SIG-M5 treated with dmso at 0.1 percent for 504 hours (cell line): ENCODE results near the gene KNDC1.
"Not testable (repeated sequence)": the region's sequence is repeated elsewhere in the genome, so short reads cannot be mapped to it uniquely, and the experiment has no call there.

Experiments
- DNase-seq: peaks from one replicate; lab custom pipeline; 2025; ENCODE audit not compliant: unreplicated experiment; lab: John Stamatoyannopoulos, UW

KNDC1 gene

DNA sequence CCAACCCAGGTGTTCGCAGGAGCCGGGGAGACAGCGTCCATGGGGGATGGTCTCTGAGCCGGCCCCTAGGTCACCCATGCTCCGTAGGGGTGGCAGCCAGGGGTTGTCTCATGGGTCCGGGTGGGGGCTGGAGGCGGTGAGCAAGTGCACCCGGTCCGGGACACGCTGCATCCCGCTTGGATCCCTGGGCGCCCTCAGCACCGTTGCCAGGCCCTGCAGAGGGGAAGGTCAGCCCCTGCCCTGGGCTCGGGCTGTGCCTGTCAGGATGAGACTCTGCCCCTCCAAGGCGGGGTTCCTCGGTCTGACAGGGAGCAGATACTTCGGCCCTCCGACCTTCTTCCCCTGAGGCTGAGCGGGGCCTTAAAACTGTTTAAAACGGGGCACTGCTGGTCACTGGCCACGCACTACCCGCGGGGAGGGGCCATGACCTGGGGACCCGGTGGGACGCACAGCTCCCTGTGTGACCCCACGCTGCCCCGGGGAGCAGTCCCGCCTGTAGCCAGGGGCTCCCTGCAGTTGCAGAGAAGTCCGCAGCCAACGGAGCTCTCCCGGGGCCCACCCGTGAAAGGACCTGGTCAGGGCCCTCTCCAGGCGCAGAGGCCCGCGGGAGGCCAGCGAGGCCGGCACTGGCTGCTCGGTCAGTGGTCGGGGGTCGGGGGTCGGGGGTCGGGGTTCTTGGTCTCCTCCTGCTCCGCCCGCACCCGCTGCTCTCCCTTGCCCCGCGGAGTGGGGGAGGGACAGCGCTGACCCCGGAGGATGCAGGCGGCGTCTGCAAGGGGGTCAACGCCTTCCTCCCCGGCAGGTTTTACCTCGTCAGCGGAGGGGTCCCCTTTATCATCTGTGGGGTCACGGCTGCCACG lies 33.4 kb upstream of the KNDC1 start:
- DNase-seq, result no peak

DNA sequence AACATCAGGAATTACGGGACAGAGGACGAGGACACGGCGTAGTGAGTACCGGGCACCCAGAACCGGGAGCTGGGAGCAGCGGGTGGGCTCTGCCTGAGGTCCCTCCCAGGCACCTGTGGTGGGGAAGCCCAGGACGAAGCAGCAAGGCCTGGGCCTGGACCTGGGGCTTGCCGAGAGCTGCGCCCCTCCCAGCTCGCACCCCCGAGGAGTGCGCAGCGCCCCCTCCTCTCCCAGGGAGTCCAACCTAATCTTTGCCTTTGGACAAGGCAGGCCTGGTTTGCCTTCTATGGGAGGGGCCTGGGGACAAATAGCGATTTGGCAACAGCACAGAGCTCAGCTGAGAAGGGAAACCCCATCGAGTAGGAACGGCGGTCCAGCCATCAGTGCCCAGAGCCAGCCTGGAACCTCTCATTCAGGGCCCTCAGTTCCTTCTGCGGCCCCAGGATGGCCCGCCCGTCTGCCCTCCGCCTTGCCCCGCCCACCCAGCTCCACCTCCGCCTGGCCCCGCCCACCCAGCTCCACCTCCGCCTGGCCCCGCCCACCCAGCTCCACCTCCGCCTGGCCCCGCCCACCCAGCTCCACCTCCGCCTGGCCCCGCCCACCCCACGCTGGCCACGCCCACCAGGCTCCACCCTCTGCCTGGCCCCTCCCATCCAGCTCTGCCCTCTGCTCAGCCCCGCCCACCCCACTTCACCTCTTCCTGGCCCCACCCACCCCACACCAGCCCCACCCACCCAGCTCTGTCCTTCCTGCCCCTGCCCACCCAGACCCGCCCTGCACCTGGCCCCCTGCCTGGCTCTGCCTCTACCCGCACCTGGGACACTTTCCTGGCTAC lies 32.5 kb upstream of the KNDC1 start:
- DNase-seq, result no peak

DNA sequence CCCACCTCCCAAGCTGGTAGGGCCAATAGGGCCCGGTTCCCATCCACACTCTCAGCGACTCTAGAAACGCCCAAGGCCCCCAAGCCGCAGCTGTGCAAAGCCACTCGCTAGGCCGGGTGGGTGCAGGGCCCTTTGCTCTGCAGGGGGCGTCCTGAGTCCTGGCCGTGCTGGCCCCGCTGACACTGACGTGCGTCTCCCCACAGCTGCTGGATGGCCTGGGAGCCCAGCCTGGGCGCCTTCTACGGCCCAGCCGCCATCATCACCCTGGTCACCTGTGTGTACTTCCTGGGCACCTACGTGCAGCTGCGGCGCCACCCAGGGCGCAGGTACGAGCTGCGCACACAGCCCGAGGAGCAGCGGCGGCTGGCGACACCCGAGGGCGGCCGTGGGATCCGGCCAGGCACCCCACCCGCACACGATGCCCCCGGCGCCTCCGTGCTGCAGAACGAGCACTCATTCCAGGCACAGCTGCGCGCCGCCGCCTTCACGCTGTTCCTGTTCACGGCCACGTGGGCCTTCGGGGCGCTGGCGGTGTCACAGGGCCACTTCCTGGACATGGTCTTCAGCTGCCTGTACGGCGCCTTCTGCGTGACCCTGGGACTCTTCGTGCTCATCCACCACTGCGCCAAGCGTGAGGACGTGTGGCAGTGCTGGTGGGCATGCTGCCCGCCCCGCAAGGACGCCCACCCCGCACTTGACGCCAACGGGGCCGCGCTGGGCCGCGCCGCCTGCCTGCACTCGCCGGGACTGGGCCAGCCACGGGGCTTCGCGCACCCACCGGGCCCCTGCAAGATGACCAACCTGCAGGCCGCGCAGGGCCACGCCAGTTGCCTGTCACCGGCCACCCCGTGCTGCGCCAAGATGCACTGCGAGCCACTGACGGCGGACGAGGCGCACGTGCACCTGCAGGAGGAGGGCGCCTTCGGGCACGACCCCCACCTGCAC lies 31.6 kb upstream of the KNDC1 start:
- DNase-seq, result no peak

DNA sequence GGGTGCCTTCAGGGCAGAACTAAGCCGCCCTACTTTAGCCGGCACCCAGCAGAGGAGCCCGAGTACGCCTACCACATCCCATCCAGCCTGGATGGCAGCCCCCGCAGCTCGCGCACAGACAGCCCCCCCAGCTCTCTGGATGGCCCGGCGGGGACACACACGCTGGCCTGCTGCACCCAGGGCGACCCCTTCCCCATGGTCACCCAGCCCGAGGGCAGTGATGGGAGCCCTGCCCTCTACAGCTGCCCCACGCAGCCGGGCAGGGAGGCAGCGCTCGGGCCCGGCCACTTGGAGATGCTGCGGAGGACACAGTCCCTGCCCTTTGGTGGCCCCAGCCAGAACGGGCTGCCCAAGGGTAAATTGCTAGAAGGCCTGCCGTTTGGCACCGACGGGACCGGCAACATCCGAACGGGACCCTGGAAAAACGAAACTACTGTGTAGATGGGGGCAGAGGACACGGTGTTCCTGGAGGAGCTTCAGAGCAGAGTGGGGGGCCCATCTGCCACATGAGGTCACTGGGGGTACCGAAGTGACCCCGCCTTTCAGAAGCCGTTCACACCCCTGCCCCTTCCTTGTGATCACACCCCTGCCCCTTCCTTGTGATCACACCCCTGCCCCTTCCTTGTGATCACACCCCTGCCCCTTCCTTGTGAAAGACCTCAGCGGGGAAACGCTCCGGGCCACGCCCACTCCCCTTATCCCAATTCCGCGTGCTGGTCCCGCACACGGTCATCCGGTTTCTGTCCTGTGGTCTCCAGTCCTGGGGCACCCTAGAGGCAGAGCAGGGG lies 30.8 kb upstream of the KNDC1 start:
- no peak for DNase-seq

DNA sequence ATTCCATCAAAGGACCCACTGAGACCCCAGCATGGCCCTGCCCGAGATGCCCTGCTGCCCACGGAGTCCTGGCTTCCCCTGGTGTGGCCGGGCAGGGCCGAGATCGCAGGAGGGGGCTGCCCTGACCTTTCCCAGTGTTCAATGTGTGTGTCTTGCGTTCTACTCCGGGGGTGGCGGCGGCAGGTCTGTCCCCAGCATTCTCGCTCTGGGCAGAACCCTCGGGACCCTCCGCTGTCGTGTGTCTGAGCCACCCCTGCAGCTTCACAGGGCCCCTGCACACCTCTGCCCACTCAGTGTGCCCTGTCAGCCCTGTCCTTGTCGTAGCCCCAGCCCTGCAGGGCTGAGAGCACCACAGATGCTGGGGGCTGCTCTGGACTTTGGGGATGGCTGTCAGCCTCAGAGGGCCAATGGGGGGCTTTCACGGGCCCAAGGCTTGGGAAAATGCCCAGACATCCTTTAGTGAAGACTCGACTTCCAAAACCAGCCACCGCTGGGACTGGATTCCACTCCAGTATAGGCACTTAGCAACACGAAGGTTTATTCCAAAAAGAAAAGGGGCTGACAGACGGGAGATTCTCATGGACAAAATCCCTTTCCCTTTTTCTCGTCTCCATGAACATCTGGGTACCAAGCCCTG lies 30.0 kb upstream of the KNDC1 start:
- DNase-seq, result no peak

DNA sequence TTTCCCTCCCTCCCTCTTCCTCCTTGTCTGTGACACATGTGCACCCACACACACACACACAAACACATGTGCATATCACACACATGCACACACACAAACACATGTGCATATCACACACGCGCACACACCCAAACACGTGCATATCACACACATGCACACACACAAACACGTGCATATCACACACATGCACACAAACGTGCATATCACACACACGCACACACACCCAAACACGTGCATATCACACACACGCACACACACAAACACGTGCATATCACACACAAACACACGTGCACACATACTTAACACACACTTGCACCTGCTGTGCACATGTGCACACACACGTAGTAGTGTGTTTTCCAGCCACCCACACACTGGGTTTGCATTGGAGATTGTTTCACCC lies 29.4 kb upstream of the KNDC1 start:
- no peak for DNase-seq

DNA sequence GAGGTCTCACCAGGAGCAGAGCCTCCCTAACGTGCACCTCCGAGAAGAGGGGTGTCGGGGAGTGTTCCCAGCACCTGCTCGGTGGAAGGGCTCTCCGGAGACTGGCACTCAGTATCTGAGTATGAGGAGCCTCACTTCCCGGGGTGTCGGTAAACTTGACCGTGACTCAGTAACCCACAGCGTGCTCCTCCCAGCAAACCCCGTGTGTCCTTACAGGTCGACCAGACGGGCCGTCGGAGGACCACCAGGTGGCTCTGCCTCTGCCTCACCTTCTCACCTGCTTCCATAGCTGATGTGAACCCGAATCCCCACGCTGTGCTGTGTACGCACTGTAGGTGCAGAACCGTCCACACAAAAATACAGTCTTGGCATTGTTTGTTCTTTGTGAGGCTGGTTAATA lies 29.0 kb upstream of the KNDC1 start:
- no peak for DNase-seq

DNA sequence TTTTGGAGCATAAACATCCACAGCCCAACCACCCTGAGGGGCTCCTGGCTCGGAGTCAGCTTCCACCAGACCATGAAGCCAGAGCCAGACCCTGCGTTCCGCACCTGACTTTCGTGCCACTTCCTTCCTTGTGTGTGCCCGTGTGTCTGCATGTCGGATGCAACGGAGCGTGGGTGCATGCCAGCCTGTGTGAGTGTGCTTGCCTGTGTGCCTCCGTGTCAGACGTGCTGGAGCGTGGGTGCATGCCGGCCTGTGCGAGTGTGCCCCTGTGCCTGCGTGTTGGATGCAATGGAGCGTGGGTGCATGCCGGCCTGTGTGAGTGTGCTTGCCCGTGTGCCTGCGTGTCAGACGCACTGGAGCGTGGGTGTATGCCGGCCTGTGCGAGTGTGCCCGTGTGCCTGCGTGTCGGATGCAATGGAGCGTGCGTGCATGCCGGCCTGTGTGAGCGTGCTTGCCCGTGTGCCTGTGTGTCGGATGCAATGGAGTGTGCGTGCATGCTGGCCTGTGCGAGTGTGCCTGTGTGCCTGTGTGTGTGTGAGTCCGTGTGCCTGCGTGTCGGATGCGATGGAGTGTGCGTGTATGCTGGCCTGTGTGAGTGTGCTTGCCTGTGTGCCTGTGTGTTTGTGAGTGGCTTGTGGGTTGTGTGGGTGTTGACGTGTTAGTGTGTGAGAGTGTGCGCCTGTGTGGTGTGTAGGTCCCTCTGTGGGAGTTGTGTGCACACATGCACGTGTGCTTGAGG lies 28.1 kb upstream of the KNDC1 start:
- DNase-seq, result no peak

DNA sequence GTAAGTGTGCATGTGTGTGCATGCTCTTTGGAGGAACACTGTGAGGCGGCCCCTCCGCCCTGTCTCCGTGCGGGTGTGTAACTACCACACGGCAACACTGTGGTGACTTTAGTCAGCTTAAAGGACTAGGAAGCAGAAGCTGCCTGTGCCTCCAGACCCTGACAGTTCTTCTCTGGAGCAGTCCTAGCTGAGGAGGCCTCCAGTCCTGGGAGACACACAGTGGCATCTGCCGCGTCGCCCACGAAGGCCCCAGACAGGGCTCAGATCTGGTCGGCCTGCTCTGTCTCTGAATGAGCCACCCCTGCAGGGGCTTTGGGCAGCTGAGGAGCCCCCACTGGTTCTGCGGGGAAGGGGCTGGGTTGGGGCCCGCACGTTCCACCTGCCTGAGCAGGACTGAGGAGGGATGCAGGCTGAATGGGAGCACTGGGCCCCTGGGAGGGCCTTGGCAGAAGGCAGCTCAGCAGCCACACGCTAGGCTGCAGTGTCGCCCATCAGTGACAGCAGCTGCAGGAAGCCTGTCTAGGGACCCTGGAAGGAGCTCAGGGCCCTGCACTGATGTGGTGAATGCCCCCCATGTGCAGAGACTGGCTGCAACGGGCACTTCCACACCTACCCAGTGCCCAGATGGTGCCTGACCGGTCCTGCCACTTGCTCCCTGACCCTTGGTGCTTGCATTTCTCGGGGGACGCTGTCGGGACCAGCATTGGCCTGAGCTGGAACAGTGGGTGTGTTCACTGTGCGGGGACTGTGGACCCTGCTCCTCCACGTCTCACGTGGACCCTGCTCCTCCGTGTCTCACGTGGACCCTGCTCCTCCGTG lies 27.3 kb upstream of the KNDC1 start:
- no peak for DNase-seq

DNA sequence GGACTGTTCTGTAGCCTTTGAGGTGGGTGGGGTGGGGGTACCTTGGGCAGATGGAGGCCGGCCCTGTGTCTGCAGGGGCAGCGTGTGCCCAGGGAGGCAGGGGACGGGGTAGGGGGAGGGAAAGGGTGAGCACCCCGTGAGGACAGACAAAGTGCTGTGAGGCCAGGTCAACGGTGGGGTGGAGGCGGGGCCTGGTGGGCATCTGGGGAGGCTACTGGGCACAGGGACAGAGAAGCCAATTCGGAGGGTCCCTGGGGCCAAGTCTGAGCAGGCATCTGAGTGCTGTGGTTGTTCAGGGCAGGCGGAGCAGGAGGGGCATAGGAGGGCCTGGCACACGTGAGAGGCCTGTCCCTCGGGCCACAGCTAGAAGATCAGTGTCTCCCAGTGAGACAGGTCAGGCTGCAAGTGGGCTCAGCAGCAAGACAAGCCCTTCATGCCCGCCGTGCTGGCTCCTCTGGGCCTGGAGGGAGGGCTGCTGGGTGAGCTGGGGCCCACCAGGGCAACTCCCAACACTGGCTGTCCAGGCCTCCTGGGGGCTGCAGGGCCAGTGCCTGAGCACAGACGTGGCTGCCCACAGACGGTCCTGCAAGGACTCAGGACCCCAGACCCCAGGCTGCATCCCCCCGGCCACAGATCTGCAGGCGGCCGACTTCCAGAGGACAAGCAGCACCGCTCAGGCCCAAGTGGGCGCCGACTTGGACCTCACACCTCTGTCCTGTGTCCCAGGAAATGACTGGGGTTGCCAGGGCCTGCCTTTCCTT lies 26.4 kb upstream of the KNDC1 start:
- no peak for DNase-seq

DNA sequence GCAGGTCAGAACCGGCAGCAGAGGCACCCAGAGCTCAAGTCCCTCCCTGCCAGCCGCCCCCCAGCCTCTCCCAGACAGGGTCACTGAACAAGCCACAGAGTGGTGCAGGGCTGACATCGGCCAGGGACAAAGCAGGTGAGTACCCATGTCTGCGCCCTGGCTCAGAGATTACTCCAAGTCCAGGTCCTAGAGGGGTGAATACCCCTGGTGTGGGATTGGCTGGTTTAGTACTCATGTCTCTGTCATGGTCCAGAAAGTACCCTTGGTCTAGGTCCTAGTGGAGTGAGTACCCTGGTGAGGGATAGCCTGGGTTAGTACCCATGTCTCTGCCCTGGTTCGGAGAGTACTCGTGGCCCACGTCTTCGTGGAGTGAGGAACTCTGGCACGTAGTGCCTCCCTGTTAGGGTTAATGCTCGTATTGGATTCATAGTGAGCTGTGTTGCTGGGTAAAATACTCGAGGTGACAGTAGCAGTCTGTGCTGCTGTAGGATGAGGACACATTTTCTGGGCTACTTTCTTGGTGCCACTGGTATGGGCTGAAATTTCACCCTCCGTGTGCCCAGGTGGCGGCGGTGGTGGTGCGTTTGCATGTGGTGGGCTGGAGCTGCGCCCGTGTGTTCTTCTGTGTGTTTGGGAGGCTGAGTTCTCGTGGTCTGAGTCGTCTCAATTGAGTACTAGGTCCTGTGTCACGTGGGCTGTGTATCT lies 25.5 kb upstream of the KNDC1 start:
- DNase-seq, result no peak

DNA sequence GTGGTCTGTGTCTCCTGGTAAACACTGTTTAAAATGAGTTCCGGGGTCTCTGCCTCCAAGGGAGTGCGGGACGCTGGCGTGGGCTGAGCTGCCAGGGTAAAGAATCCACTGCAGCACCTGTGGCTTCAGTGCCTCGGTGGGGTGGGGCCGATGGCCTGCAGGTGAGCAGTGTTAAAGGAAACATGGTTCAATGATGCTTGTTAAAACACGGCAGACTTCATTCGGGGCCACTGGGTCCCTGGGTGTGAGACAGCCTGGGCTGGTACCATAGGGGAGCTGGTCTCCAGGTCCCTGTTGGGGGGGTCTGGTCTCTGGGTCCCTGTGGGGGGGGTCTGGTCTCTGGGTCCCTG lies 24.9 kb upstream of the KNDC1 start:
- no peak for DNase-seq

DNA sequence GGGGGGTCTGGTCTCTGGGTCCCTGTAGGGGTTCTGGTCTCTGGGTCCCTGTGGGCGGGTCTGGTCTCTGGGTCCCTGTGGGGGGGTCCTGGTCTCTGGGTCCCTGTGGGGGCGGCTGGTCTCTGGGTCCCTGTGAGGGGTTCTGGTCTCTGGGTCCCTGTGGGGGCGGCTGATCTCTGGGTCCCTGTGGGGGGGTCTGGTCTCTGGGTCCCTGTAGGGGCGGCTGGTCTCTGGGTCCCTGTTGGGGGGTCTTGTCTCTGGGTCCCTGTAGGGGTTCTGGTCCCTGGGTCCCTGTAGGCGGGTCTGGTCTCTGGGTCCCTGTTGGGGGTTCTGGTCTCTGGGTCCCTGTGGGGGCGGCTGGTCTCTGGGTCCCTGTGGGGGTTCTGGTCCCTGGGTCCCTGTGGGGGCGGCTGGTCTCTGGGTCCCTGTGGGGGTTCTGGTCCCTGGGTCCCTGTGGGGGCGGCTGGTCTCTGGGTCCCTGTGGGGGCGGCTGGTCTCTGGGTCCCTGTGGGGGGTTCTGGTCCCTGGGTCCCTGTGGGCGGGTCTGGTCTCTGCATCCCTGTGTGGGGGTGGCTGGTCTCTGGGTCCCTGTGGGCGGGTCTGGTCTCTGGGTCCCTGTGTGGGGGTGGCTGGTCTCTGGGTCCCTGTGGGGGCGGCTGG lies 22.4 kb upstream of the KNDC1 start:
- not testable (repeated sequence) for DNase-seq

DNA sequence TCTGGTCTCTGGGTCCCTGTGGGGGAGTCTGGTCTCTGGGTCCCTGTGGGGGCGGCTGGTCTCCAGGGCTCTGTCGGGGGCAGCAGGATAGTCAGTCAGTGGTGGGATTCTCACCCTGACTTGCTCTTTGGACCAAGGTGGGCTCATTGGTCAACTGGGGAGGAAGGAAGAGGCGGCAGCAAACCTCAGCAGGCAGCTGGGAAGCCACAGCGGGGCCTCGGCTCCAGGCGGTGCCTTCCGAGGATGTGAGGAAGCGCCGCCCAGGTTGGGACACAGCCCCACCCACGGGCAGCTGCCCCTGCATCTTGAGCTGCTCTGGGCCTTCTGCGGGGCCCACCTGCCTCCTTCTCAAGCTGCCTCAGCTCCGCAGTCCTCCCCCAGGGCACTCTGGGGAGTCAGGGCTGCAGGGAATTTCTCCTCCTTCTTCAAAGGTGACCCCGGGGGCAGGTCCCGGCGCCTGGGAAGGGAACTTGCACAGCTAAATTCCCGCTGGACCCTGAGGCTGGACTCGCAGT lies 20.4 kb upstream of the KNDC1 start:
- DNase-seq, result no peak

DNA sequence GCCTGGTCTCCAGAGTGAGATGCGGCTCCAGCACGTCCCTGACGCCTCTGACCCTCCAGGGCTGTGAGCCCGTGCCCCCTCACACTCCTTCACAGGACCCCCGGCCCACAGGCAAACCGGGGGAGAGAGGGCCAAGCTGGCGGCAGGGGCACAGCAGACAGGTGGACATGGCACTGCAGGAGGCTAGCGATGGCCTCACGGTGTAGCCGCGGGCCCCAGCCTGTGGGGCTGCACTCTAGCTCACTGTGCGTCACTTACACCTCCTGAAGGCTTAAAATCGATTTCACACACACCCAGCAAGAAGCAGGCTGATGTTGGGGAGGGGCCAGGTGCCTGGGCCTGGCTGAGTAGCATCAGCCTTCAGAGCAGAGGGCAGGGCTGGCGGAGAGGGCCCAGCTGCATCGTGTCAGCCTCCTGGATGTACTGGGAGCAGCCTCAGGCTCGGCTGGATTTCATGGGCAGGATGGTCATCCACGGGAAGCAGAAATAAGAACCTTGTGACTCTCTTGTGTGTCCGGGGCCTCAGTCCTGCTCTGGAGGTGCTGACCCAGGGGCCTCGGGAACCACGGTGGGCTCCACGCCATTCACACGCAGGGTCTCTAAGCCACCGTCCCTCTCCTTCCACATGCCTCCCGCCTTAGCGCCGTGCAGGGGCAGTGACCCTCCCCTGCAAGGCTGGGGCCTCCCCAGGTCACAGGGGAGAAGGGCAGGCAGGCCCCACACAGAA lies 19.4 kb upstream of the KNDC1 start:
- DNase-seq, result no peak
